Lung microvascular endothelial cell (primary cell): ENCODE data around the gene A2M. TPM values are rescaled to one million over a fixed set of nuclear protein-coding genes. Genes with fewer than 3 reads are reported as not detected.

Experiments used
- DNase-seq, 2 donors: peaks; one replicate each; pipeline versions ENCODE4 v3.0.0 to v3.0.0-alpha.2; 2010; ENCODE audit warnings: low read depth in 2 of 2
- total RNA-seq: library from RNA; depleted of rRNA; stranded (reverse); fragments of >200 nt; gene quantifications from 2 replicates; pipeline ENCODE4 v1.2.1, GENCODE V29; 2014

The A2M gene
- total RNA-seq, 1 donor from 2014 or later = 3.8 TPM

DNA sequence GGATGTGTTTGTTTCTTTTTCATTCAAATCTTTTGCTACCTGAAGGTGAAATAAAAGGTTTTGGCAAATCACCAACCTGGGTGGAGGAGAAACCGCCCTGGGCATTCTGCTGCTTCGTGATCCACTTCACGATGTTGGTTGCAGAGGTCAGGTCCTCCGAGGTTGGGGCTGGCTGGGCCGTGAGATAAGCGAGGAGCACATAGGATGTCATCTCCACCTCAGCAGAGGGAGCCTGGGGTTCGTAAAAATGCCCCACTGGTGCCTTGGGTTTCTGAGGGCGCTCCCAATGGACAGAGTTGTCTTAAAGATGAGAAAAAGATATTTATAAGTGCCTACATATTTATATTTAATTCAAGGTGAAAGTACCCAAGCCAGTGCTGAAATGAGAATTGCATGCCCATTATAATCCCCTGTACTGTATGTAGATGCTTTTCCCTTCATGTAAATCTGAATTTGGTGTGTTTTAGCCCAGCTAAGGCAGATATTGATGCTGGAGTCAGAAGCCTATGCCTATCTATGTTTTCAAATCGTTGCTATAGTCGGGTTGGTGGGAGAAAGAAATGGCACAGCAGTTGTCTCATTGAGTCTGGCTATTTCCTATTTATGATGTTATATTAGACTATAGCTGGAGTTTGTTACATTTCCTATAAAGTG is 41.1 kb downstream of the A2M start:
- no peak for DNase-seq

DNA sequence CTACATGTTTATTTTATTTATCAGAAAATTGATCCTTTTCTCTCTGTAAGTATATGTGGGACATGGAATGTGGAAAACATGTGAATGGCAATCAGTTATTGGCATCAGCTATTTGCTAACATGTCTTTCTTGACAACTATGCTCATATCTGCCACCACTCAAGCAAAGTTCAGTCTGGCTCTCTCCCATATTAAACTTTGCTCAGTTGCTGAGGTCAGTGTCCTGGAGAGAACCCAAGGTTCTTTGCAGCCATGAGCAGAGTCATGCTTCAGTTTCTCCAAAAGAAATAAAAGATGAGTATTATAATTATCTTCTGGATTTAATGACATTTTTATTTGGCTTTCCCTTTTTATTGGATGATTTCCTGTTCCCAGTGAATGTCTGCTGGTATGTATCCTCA is 42.6 kb downstream of the A2M start:
- no peak for DNase-seq

DNA sequence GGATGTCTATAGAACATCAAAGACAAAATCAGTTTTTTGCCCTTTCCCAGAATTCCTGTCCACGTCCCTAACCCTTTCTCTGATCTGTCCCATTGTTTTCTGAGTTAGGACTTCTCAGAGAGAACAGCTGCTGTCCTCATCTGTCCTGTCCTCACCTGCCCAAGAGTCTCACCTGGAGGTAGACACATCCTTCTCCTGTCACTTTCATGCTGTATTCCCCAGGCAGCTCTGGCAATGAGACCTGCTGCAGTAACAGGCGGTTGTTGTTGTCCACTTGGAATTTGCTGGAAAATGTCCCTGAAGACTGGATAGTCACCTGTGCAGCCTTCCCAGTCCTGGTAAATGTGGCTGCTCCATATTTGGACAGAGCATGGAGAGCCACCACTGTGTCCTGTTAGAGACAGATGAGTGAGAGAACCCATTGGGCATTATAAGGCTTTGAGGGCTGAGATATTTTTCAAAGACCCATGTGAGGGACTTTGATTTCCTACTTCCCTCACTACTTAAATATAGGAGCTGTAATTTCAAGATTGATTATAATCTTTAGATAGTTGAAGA is 43.2 kb downstream of the A2M start:
- no peak for DNase-seq

DNA sequence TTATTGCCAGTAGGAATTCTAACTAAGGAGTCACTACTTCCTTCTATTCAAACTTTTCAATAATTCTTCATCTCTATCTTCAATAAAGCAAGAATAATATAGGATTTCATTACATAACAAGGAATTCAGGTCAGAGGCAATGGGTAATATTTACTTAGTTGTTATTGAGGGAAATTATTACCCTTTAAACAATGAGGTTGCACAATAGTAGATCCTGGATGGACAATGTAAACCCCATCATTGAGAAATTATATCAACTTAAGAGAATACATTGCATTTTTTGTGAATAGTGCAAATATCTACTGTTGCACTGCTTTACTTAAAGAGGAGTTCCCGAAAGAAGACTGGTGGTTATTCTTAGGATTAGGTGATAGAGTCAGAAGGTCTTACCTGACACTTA is 43.8 kb downstream of the A2M start:
- peak in 1 of 2 donors; percentile 17 for DNase-seq

DNA sequence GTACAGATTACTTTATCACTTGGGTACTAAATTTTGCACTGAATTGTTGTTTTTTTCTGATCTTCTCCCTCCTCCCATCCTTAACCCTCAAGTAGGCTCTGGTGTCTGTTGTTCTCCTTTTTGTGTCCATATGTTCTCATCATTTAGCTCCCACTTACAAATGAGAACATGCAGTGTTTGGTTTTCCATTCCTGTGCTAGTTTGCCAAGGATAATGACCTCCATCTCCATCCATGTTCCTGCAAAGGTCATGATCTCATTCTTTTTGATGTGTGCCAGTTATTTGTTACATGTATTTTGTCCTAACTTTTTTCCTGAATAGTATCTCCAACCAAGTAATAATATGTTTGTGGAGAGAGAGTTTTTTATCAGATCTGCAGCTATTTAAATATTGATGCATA is 44.2 kb downstream of the A2M start:
- DNase-seq = no peak

DNA sequence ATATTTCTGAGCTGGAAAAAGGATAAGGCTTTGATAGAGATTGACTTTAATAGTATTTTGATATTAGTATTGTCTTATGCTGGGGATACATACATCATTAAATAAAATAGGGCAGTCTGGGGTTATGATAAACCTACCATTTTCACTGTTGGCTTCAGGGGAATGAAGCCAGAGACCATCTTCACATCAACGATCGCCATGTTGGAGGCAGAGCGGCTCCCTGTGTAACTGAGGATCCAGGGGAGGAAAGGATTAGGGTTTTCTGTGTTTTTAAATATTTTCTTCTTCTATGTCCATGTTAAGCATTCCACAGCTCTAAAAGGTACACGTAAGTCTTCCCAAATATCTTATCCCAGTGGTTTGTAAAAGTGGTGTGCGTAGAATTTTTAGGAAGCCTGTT is 45.4 kb downstream of the A2M start:
- DNase-seq = no peak

DNA sequence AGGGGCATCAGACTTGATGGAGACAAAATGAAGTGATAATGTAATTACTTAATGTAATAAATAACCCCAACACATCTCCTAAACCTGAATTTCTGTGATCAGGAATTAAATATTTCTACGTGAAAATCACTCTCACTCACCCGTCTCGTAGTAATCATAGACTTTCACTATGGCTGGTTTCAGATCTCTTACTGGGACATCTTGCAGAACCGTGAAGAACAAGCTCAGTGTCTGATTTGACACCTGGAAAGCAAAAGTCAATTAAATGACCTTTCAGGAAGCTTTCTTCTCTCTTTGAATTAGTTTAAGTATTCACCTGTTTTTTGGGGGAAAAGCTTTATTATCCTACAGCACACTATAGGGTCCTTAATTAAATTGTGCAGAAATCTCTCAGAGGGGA is 47.1 kb downstream of the A2M start:
- no peak for DNase-seq

DNA sequence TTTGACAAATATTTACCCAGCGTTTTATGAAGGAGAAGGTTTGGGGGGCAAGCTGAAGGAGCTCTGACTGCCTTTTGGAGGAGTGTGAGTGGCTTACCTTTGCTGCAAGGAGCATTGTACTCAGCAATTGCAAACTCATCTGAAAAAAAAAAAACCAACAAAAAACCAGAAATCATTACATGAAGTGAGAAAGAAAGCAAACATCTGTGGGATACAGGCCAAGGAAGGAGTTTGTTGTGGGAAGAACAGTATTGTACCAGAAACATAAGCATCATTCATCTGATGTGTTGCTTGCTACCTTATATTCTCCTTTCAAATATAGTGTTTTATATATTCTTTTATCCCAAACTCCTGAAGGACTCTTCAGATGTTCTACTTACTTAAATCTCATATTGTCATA is 47.6 kb downstream of the A2M start:
- no peak for DNase-seq

DNA sequence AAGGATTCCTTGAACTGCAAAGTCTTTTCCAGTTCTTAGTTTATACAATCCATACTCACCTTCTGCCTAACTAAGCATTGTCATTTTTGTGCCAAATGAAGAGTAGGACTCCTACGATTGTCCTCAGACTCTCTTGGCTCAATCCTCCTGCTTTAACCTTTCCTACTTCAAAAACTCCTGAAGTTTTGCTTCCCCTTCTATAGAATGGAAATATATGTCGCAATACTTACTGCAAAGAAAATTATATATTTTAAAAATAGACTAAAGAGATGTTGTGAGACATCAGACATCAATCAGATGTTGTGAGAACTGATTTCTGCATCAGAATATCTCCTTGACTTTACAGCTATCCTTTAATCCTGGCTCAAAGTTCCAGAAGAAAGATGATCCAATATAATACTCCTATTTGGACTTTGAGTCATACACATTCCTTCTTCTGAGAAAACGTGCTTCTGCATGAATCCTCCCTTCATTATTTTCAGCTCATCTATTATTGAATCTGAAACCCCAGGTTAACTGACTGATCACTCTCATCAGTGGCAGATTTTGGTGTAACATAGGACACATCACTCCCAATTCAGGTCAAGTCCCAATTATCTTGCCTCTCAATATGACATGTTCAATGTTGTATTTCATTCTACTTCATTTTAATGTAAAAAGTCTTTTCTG is 48.8 kb downstream of the A2M start:
- no peak for DNase-seq

DNA sequence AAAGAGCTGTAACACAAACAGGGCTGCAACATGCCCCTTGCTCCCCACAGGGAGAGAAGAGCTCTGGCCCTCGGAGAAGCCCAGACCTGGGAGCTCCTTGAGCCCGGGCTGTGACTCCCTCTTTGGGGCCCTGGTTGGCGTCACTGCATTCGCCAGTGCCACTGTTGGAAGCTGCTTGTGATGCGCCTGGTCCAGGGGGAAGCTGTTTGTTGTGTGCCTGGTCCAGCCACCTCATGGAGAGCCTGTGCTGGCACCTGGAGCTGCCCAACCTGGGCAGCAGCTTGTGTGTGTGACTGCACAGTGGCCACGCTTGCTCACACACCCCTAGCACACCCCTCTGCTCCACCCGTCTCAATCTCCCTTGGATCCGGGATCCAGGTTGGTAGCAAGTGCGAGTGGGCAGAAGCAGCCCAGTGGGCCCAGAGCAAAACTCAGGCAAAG is 49.5 kb downstream of the A2M start:
- no peak for DNase-seq

DNA sequence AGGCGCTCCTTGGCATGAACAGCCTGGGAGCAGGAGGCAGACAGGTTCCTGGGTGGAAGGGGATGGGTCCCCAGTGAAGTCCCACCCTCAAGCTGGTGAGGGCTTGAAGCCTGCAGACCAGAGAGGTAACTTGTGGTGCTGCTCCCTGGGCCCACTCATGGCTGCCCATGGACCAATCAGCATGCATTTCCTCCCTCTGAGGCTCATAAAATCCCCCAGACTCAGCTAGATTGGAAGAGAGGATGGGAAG is 50.2 kb downstream of the A2M start:
- no peak for DNase-seq

DNA sequence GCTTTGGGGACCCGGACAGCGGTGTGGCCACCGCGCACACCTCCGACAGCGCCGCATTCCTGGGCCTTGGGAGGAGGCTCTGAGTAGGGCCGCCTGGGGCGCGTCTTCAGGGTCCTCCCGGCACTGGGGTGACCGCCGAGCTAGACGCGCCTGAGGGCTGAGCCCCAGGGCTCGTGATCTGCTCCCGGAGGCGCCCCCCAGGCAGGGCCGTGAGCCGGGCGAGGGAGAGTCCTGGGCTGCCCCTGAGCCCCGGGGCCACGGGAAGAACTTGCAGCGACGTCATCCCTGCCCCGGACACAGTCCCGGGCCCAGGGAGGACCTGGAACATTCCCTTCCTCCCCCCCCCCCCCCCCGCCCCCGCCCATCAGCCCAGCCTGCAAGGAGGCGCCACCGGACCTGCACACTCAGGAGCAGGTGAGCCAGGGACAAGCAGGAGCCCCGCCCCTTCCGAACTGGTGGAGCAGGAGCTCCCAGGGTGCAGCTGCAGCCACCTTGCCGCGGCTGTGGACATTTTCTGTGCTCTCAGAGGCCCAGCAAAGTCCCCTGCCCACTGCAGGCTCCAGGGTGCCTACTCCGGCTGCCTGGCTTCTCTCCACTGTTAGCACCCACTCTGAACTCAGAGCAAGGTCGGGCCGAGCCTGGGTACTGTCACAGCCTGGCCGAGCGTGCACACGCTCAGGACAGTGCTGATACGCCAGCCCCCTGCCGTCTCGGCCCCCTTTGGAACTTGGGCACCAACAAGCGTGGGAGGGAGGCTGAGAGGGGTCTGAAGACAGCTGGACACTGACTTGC is 50.7 kb downstream of the A2M start:
- peak; percentile 22 to 82 for DNase-seq

DNA sequence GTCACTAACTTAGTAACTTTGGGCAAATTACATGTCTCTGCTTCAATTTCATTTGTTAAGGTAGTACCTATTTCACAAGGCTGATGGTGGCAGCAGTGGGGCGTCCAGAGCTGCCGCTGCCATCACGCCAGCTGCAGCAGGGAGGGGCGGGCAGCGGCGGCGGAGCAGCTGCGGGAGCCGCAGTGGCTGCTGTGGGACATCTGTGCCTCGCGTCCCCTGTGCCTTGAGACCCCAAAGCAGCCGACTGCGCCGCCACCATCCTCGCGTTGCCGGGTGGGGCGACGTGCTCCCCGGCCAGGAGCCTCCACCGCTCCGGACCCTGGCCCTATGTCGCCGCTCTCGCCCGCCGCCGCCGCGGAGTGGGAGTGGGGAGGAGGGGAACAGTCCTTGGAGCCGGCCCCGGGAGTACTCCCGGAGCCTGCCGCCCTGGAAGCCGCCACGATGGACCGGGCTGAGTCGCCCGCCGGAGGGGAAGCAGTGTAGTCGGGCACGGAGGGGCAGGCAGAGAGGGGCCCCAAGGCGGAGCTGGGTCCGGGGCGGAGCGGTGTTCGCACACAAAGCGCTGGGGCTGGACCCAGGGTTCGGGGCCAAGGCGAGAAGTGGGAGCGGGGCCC is 51.4 kb downstream of the A2M start:
- DNase-seq = peak; percentile 64 to 88

DNA sequence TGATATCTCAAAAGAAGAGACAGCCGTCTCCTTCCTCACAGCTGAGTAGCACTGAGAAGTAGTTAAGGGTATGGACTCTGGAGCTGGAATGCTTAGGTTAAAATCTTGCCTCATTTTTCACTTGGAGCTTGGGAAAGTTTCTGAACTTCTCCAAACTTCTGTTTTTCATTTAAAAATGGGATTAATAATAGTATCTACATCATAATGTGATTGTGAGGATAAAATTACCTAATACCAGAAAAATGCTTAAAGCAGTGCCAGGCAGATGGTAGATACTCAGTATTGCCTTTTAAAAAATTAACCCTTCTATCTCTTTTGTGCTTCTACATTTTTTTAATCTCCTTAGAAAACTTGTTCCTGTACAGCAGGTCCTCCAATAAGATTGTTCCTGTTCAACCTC is 63.1 kb downstream of the A2M start:
- no peak for DNase-seq

DNA sequence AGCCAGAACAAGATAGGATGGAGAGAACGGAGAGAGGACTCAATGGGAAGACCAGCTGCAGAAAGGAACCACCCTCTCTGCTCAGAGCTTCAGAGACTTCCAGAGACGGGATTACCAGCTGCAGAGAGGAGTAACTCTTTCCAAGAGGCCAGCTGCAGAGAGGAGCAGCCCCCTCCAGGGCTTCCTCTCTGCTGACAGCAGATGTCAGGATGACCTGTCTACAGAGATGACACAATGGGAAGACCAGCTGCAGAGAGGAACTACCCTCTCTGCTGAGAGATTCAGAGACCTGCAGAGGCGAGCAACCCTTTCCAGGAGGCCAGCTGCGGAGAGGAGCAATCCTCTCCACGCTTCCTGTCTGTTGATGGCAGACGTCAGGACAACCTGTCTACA is 64.6 kb downstream of the A2M start:
- no peak for DNase-seq

DNA sequence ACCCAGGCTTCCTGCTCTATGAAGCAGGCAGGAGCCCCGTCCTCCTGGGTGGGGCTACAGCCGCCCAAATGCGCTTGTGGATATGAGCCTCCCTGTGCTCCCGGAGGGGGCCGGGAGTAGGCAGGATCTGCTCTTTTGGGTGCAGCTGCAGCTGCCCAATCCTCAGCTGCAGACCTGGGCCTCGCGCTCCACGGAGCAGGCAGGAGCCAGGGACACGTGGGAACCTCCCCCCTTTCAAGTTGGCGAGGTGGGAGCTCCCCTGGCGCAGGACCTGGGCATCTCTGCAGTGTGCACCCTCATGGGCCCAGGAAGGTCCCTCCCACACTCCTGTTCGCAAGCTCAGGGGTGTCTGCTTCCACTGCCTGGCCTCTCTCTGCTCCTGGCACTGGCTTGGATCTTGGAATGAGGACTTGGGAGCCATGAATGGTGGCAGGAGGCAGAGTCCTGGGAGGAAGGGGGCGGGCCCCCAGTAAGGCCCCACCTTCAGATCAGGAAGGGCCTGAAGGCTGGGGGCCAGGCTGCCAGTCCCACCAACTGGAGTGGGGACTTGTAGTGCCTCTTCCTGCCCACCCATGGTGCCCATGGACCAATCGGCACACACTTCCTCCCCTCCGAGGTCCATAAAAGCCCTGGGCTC is 65.1 kb downstream of the A2M start:
- DNase-seq = no peak

DNA sequence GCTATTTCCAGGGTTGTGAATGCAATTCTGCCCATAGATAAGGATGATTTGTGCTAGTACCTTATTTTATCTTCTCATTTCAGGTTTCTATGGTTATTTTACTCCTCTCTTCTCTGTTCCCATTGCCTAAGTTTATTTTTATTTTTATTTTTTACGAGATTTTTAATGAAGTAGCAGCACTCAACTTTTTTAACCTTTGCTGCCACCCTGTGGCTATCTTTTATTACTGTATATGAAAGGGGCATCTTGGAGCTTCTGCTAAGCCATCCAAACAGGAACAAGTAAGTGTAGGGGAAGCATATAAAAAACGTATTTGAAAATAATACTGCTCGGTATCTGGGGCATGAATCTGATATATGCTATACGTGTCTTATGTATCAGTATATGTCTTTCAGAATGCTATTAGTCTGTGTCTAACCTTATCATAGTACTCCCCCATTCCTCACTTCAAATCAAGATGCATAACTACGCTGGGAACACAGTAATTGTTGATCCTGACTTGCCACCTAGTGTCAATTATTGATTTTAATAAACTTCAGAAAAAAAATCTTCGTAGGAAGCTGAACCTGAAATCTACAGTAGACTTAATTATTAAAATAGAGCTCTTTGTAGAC is 66.1 kb downstream of the A2M start:
- DNase-seq = peak; percentile 63 to 72

DNA sequence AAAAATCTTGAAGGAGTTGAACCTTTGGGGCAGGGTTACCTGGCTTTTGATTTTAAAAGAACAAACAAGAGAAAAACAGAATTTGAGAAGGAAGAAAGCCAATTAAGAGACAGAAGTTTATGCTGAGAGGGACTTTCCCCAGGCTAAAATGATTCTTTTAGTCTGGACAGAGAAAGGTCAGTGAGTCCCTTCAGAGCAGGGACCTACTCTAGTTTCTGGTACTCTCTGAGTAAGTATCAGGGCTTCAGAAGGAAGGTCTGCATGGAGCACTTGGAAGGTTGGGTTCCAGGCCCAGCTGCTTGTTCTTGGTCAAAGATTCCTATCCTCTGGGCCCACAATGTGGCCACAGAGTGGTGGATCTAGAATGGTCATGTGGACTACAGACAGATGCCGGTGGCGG is 66.8 kb downstream of the A2M start:
- no peak for DNase-seq

DNA sequence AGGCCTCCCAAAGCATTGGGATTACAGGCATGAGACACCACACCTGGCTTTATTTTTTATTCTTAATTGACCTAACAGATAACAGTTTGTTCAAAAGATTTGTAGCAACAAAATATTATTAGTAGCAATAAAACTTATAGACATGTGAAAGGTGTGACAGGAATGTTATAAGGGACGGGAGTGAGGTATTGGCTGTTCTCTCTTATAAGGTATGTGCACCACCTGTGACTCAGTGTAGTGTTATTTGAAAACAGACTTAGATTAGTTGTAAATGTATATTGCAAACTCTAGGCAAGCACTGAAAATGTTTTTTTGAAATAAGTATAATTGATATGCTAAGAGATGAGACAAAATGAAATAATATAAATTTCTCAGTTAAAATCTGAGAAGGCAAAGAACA is 68.6 kb downstream of the A2M start:
- DNase-seq = no peak

DNA sequence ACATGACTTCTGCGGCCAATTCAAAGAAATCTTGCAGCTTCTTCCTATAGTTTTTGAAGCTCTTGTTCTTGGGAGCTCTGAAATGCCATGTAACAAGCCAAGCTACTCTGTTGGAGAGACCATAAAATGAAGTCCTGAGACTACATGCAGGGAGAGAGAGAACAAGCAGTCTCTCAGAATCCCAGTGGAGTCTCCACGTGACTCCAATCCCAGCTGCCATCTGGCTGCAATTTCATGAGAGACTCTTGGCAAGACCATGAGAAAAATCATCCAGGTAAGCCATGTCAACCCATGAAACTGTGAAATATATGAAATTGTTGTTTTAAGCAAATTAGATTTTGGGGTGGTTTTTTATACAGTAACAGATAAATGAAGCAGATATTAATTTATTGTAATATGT is 72.0 kb downstream of the A2M start:
- no peak for DNase-seq

DNA sequence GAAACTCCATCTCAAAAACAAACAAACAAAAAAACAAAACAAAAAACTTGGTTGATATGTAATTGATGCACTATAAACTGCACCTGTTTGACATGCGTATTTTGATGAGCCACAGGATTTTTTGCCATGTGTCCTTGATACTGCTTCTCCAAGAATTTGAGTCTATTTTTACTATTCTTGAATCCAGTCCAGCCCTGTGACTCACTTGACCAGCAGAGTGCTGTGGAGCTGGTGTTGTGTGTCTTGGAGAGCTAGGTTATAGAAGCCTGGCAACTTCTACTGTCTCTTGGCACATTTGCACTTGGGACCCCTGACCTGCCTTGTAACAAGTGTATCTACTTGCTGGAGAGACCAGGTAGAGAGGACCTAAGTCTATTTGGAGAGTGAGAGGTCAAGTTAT is 74.4 kb downstream of the A2M start:
- no peak for DNase-seq
